Testis (tissue), 3 donors: ENCODE data around the gene XCL2. TPM values are rescaled to one million over a fixed set of nuclear protein-coding genes. Genes with fewer than 3 reads are reported as not detected.
"Not testable (repeated sequence)": the region's sequence is repeated elsewhere in the genome, so short reads cannot be mapped to it uniquely, and the experiment has no call there.

ENCODE experiments used
- DNase-seq: peaks from one replicate; pipeline ENCODE4 v3.0.0-alpha.2; 2019
- H3K27ac ChIP-seq, 2 donors: fragments of 200-600 bp; sonication (generic); one replicate each; pipeline ENCODE4 v1.5.1; 2019
- H3K27me3 ChIP-seq: fragments of 200-600 bp; sonication (generic); one replicate; pipeline ENCODE4 v1.5.1; 2019
- H3K36me3 ChIP-seq: fragments of 200-600 bp; sonication (generic); one replicate; pipeline ENCODE4 v1.5.1; 2017; ENCODE audit warnings: low read depth; ENCODE audit errors: missing control alignments
- H3K4me1 ChIP-seq: fragments of 200-600 bp; sonication (generic); one replicate; pipeline ENCODE4 v1.5.1; 2019
- H3K4me3 ChIP-seq, 2 donors: fragments of 200-600 bp; sonication (generic); one replicate each; pipeline ENCODE4 v1.5.1; 2017 to 2019
- H3K9me3 ChIP-seq: fragments of 200-600 bp; sonication (generic); one replicate; pipeline ENCODE4 v1.5.1; 2017
- CTCF ChIP-seq, 3 experiments: fragments of 450-650 bp in 2 of 3; fragments of 200-600 bp in 1 of 3; sonication (generic) in 1 of 3; IDR thresholded peaks; one replicate each; pipeline ENCODE4 v1.5.1; 2016 to 2019; ENCODE audit warnings: antibody characterized with exemption in 3 of 3, mild to moderate bottlenecking in 2 of 3, moderate library complexity in 1 of 3
- POLR2A ChIP-seq: fragments of 450-650 bp; IDR thresholded peaks from one replicate; pipeline ENCODE4 v1.6.1; 2017; ENCODE audit warnings: antibody characterized with exemption, mild to moderate bottlenecking, moderate library complexity
- WGBS, 2 donors: methylation state at CpG; one replicate each; pipeline ENCODE4 v1.1.5; 2018; 5-methylcytosine and 5-hydroxymethylcytosine counted together
- intact Hi-C: fragments of 100-400 bp; cut with DNase I; formaldehyde crosslinking; loops from one replicate; pipeline ENCODE4 v1.15.1; 2023; ENCODE audit warnings: low total_unique reads
- polyA plus RNA-seq: library from polyadenylated mRNA; stranded (reverse); fragments of 350-450 nt; fragmentation: Illumina TruSeq; extraction: RNeasy Lipid Tissue Mini Kit (QIAGEN cat#74804); gene quantifications from one replicate; pipeline ENCODE4 v1.2.3, GENCODE V29; 2014; ENCODE audit warnings: low read depth, low replicate concordance; ENCODE audit not compliant: insufficient read depth
- total RNA-seq, 2 donors: library from RNA; depleted of rRNA; stranded (reverse); fragments of >200 nt; gene quantifications; one replicate each; pipeline ENCODE4 v1.2.3, GENCODE V29; 2016

XCL2 gene
- total and polyA plus RNA-seq, 3 donors from 2014 or later, result 2.0 TPM; not detected in 2

GRCh38 chr1:168551688-168552087, 7.9 kb upstream of the XCL2 start:
- no peak for DNase-seq
- no peaks in the 10 kb centered on the region for H3K36me3 ChIP-seq
- WGBS, 2 donors, result 91 to 92% methylated on average over 4 of the region's 4 CpGs
- no peaks in the 10 kb centered on the region for H3K27me3 ChIP-seq
- H3K4me1 ChIP-seq, result no peaks in the 10 kb centered on the region
- H3K27ac ChIP-seq, result no peak overlapping the region
- no peaks in the 10 kb centered on the region for H3K9me3 ChIP-seq
- H3K4me3 ChIP-seq, result no peak overlapping the region
- no peak for TF ChIP-seq CTCF (IDR thresholded peaks at IDR 0.05)
- no peak for TF ChIP-seq POLR2A
- intact Hi-C loops, result no loop called here

- no peak overlapping the region for H3K4me3 ChIP-seq
- intact Hi-C loops, result no loop called here
- H3K27me3 ChIP-seq, result no peaks in the 10 kb centered on the region
- no peak overlapping the region for H3K27ac ChIP-seq
- H3K4me1 ChIP-seq, result no peaks in the 10 kb centered on the region
- H3K9me3 ChIP-seq, result no peaks in the 10 kb centered on the region
- H3K36me3 ChIP-seq, result no peaks in the 10 kb centered on the region
- TF ChIP-seq POLR2A (no peak), CTCF (IDR thresholded peaks at IDR 0.05) (no peak)
- DNase-seq, result no peak
- 38 to 50% methylated on average over 1 of the region's 1 CpG for WGBS, 2 donors
These were observed 7.2 kb upstream of the XCL2 start for GRCh38 chr1:168550971-168551370.

- H3K4me3 ChIP-seq, DNase-seq, H3K27ac ChIP-seq, H3K9me3 ChIP-seq, H3K36me3 ChIP-seq, H3K4me1 ChIP-seq, H3K27me3 ChIP-seq, intact Hi-C loops: not testable (repeated sequence)
- 91 to 94% methylated on average over 3 of the region's 3 CpGs for WGBS, 2 donors
These were observed 2.7 kb upstream of the XCL2 start for GRCh38 chr1:168546553-168546895.

- H3K4me1 ChIP-seq, H3K4me3 ChIP-seq, H3K36me3 ChIP-seq, intact Hi-C loops, H3K27me3 ChIP-seq, H3K9me3 ChIP-seq, H3K27ac ChIP-seq, DNase-seq: not testable (repeated sequence)
- WGBS, 2 donors, result 57 to 61% methylated on average over 7 of the region's 7 CpGs
- peak in 1 of 3 experiments; percentile 3 for TF ChIP-seq CTCF (IDR thresholded peaks at IDR 0.05)
These were observed 2.1 kb upstream of the XCL2 start for GRCh38 chr1:168545678-168546552.

- H3K9me3 ChIP-seq, H3K27ac ChIP-seq, H3K27me3 ChIP-seq, DNase-seq, H3K4me1 ChIP-seq, H3K36me3 ChIP-seq, H3K4me3 ChIP-seq, intact Hi-C loops: not testable (repeated sequence)
- WGBS, 2 donors, result 94 to 100% methylated on average over 2 of the region's 2 CpGs
These were observed 819 bp downstream of the XCL2 start for GRCh38 chr1:168542978-168543377.

- 72 to 79% methylated on average over 7 of the region's 7 CpGs for WGBS, 2 donors
- intact Hi-C loops, H3K27ac ChIP-seq, DNase-seq, H3K4me3 ChIP-seq, H3K9me3 ChIP-seq, H3K4me1 ChIP-seq, H3K36me3 ChIP-seq, H3K27me3 ChIP-seq: not testable (repeated sequence)
These were observed 3.0 kb downstream of the XCL2 start for GRCh38 chr1:168540798-168541197.
